GM18909 (cell line): ENCODE data around the gene PLAA.
A peak's percentile ranks its signal among the peaks of the same experiment; 100 is the strongest.

Source experiments
- ATAC-seq: cut with Tn5 transposase; IDR thresholded peaks from one replicate; pipeline ENCODE4 v1.9.1; 2021; ENCODE audit warnings: mild to moderate bottlenecking; ENCODE audit not compliant: unreplicated experiment, poor library complexity

PLAA gene

GRCh38 chr9:26946753-26947727, at the start of gene PLAA:
Gene PLAA (minus strand): TSS chr9:26947242. CDS start chr9:26947045, 197 bp downstream.
- peak; percentile 99 for ATAC-seq

GRCh38 chr9:26995810-26996209, 48.8 kb upstream of the PLAA start:
- no peak for ATAC-seq

GRCh38 chr9:26983340-26983739, 36.3 kb upstream of the PLAA start:
- ATAC-seq = peak; percentile 73

GRCh38 chr9:26975728-26976707, 29.0 kb upstream of the PLAA start:
- no peak for ATAC-seq

- no peak for ATAC-seq
Measured at GRCh38 chr9:26974927-26975326, 27.9 kb upstream of the PLAA start.

- ATAC-seq = no peak
Measured at GRCh38 chr9:26973989-26974388, 26.9 kb upstream of the PLAA start.

- no peak for ATAC-seq
Measured at GRCh38 chr9:26971721-26972120, 24.7 kb upstream of the PLAA start.

GRCh38 chr9:26956860-26957233, 9.8 kb upstream of the PLAA start:
- no peak for ATAC-seq

- ATAC-seq = peak; percentile 100
Measured at GRCh38 chr9:26955921-26956859, 9.1 kb upstream of the PLAA start, which contains the start of gene IFT74. Gene IFT74 (plus strand): TSS chr9:26956412. CDS start chr9:26961968, 5,556 bp downstream.

- ATAC-seq = no peak
Measured at GRCh38 chr9:26955222-26955903, 8.3 kb upstream of the PLAA start.

- ATAC-seq = no peak
Measured at GRCh38 chr9:26954050-26954508, 7.0 kb upstream of the PLAA start.

GRCh38 chr9:26951794-26952193, 4.8 kb upstream of the PLAA start:
- no peak for ATAC-seq

- ATAC-seq = no peak
Measured at GRCh38 chr9:26950521-26950920, 3.5 kb upstream of the PLAA start.

GRCh38 chr9:26949637-26950069, 2.6 kb upstream of the PLAA start:
- no peak for ATAC-seq

GRCh38 chr9:26947736-26948135, 694 bp upstream of the PLAA start:
- no peak for ATAC-seq

GRCh38 chr9:26945591-26945990, 1.5 kb downstream of the PLAA start:
- ATAC-seq = no peak

GRCh38 chr9:26940779-26941178, 6.3 kb downstream of the PLAA start:
- ATAC-seq = no peak

- no peak for ATAC-seq
Measured at GRCh38 chr9:26939955-26940711, 6.9 kb downstream of the PLAA start.
